ENCODE measurements around the gene MEGF9. TPM values are rescaled to one million over a fixed set of nuclear protein-coding genes. Genes with fewer than 3 reads are reported as not detected.

MEGF9 gene
- total RNA-seq, 2 donors from 2014 or later: 5.0 to 10.7 TPM

- Mint-ChIP-seq H3K27me3 (ENCODE audit: insufficient read depth) (no peaks in the 10 kb centered on the region), H3K4me3 (no peak overlapping the region), H3K9me3 (no peaks in the 10 kb centered on the region), H3K36me3 (ENCODE audit: low read depth) (no peaks in the 10 kb centered on the region), H3K4me1 (no peaks in the 10 kb centered on the region), H3K27ac (no peak overlapping the region)
- TF ChIP-seq CTCF (conservative IDR thresholded peaks at IDR 0.05): no peak
- no peak overlapping the region for H3K4me3 ChIP-seq (ENCODE audit: low read length)
- no peak for DNase-seq
- no peaks in the 10 kb centered on the region for H3K4me1 ChIP-seq (ENCODE audit: control insufficient read depth, insufficient read depth, low read length)
- 94 to 100% methylated on average over 1 to 4 of the region's 4 CpGs for WGBS, 2 experiments (ENCODE audit: insufficient coverage in 1 of 2, insufficient read length in 1 of 2)
- no peaks in the 10 kb centered on the region for H3K9me3 ChIP-seq (ENCODE audit: control insufficient read depth, low read length)
- no peaks in the 10 kb centered on the region for H3K27me3 ChIP-seq (ENCODE audit: control insufficient read depth, insufficient read depth, low read length, poor library complexity, severe bottlenecking)
- no peaks in the 10 kb centered on the region for H3K36me3 ChIP-seq (ENCODE audit: control insufficient read depth, insufficient read depth, low read length)
- no peak overlapping the region for H3K27ac ChIP-seq (ENCODE audit: low read depth, low read length)
- no peak overlapping the region for H3K9ac ChIP-seq (ENCODE audit: extremely low read depth, low read length, poor library complexity, severe bottlenecking)
These were observed 85.9 kb downstream of the MEGF9 start for GRCh38 chr9:120628207-120628924.

- Histone ChIP-seq H3K27ac (ENCODE audit: low read depth, low read length) (no peak overlapping the region), H3K36me3 (ENCODE audit: control insufficient read depth, insufficient read depth, low read length) (no peaks in the 10 kb centered on the region), H3K9me3 (ENCODE audit: control insufficient read depth, low read length) (no peaks in the 10 kb centered on the region), H3K27me3 (ENCODE audit: control insufficient read depth, insufficient read depth, low read length, poor library complexity, severe bottlenecking) (no peaks in the 10 kb centered on the region), H3K4me1 (ENCODE audit: control insufficient read depth, insufficient read depth, low read length) (no peaks in the 10 kb centered on the region), H3K9ac (ENCODE audit: extremely low read depth, low read length, poor library complexity, severe bottlenecking) (no peak overlapping the region), H3K4me3 (ENCODE audit: low read length) (no peak overlapping the region)
- no peaks in the 10 kb centered on the region for H3K36me3 Mint-ChIP-seq (ENCODE audit: low read depth)
- no peak overlapping the region for H3K27ac Mint-ChIP-seq
- no peak for TF ChIP-seq CTCF (conservative IDR thresholded peaks at IDR 0.05)
- WGBS, 2 experiments (ENCODE audit: insufficient coverage in 1 of 2, insufficient read length in 1 of 2): 100% methylated on average over 1 of the region's 2 CpGs
- H3K4me3 Mint-ChIP-seq: no peak overlapping the region
- DNase-seq: no peak
- no peaks in the 10 kb centered on the region for H3K4me1 Mint-ChIP-seq
- no peaks in the 10 kb centered on the region for H3K27me3 Mint-ChIP-seq (ENCODE audit: insufficient read depth)
- no peaks in the 10 kb centered on the region for H3K9me3 Mint-ChIP-seq
These were observed 87.2 kb downstream of the MEGF9 start for GRCh38 chr9:120627073-120627472.

GRCh38 chr9:120626512-120626911 lies 87.8 kb downstream of the MEGF9 start:
- Mint-ChIP-seq H3K4me1 (no peaks in the 10 kb centered on the region), H3K27me3 (ENCODE audit: insufficient read depth) (no peaks in the 10 kb centered on the region), H3K4me3 (no peak overlapping the region), H3K27ac (no peak overlapping the region), H3K9me3 (no peaks in the 10 kb centered on the region), H3K36me3 (ENCODE audit: low read depth) (no peaks in the 10 kb centered on the region)
- Histone ChIP-seq H3K36me3 (ENCODE audit: control insufficient read depth, insufficient read depth, low read length) (no peaks in the 10 kb centered on the region), H3K27ac (ENCODE audit: low read depth, low read length) (no peak overlapping the region), H3K9me3 (ENCODE audit: control insufficient read depth, low read length) (no peaks in the 10 kb centered on the region), H3K4me1 (ENCODE audit: control insufficient read depth, insufficient read depth, low read length) (no peaks in the 10 kb centered on the region), H3K27me3 (ENCODE audit: control insufficient read depth, insufficient read depth, low read length, poor library complexity, severe bottlenecking) (no peaks in the 10 kb centered on the region), H3K9ac (ENCODE audit: extremely low read depth, low read length, poor library complexity, severe bottlenecking) (no peak overlapping the region), H3K4me3 (ENCODE audit: low read length) (no peak overlapping the region)
- DNase-seq: no peak
- TF ChIP-seq CTCF (conservative IDR thresholded peaks at IDR 0.05): no peak
- WGBS, 2 experiments (ENCODE audit: insufficient coverage in 1 of 2, insufficient read length in 1 of 2): 95% methylated on average over 1 of the region's 1 CpG; no CpG with 5 or more reads in 1 of the 2 experiments
